Midbrain (tissue), 1 donor: ENCODE results near the gene EXD2.
A peak's percentile ranks its signal among the peaks of the same experiment; 100 is the strongest.
"Not testable (repeated sequence)": the region's sequence is repeated elsewhere in the genome, so short reads cannot be mapped to it uniquely, and the experiment has no call there.

ENCODE experiments used
- DNase-seq: peaks from one replicate; lab custom pipeline; 2025; lab: John Stamatoyannopoulos, UW

EXD2 gene

GRCh38 chr14:69249603-69250002 is 58.3 kb downstream of the EXD2 start:
- no peak for DNase-seq

- DNase-seq = no peak
These were observed 61.6 kb downstream of the EXD2 start for GRCh38 chr14:69252851-69253250.

GRCh38 chr14:69259168-69259526 is 67.8 kb downstream of the EXD2 start:
- no peak for DNase-seq

- peak; percentile 17 for DNase-seq
These were observed 68.4 kb downstream of the EXD2 start, which contains the start of gene GALNT16 for GRCh38 chr14:69259527-69260189. GALNT16 (plus strand) TSS chr14:69260158; CDS start chr14:69260291, 133 bp downstream.

GRCh38 chr14:69260190-69260860 is 69.0 kb downstream of the EXD2 start:
- no peak for DNase-seq

DNA sequence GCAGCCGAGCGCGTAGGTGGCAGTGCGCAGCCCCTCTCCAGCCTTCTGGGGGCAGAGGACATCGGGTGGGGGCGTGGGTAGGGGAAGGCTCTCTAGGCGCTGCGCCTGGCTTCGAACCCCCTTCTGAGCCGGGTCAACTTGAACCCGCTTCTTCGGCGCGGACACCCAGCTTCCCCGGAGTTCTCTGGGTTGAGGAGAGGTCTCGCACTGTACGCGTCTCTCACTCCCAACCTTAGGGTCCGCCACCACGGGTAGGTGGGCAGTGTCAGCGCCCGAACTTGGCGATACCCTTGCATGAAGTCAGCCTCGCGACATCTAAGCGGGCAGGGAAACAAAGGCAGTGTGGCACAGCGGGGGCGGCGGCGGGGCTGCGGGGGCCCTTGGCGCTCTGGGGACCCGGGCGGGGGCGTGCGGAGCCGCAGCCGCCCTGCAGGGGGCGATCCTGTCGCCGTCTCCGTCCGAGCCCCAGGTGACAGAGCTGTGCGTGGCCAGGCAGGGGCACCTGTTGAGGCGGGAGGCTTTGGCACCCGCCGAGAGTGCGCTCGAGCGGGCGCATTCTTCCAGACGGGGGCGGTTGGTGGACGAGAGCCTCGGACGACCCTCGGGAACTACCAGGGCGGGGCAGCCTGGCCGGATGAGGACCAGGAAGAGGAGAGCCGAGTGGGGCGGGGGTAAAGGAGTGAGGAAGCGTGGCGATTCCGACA is 69.7 kb downstream of the EXD2 start:
- DNase-seq = peak; percentile 8

GRCh38 chr14:69261761-69262331 is 70.5 kb downstream of the EXD2 start:
- DNase-seq = no peak

GRCh38 chr14:69262516-69262915 is 71.2 kb downstream of the EXD2 start:
- no peak for DNase-seq

- DNase-seq = peak; percentile 45
These were observed 72.1 kb downstream of the EXD2 start for GRCh38 chr14:69263364-69263763.

- peak; percentile 23 for DNase-seq
These were observed 72.5 kb downstream of the EXD2 start for GRCh38 chr14:69263771-69264170.

DNA sequence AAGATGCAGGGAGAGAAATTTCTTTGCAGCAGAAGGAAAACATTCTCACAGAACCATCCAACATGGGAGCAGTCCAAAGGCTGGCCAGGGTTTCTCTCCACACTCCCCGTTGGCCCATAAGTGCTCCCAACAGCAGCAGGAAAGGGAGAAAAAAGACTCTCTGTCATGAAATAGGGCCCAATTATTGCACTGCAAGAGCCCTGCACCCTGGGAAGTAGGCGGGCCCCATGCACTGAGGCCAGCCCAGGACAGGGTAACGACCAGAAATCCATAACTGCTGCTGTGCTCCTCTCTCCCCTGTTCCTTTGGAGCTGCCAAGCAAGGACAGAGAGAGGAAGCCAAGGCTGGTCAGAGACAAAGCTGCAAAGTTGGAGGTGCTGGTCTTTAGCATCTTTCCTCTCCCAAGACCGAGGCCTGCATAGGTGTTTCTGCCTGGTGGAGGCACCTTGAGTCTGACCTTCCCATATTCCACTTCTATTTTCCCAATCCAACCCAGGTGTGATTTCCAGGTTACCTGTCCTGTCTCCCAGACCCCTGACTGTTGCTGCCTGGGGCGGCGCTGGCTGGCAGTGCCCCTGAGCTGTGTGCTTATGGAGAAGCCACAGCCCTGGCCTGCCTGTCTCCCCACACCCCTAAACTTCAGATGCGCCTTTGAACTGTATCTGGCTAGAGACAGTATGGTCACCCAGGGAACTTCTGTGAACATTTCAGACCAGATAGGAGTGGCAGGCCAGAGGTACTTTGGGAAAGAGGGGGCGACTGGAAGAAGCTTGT is 75.5 kb downstream of the EXD2 start:
- DNase-seq = no peak

DNA sequence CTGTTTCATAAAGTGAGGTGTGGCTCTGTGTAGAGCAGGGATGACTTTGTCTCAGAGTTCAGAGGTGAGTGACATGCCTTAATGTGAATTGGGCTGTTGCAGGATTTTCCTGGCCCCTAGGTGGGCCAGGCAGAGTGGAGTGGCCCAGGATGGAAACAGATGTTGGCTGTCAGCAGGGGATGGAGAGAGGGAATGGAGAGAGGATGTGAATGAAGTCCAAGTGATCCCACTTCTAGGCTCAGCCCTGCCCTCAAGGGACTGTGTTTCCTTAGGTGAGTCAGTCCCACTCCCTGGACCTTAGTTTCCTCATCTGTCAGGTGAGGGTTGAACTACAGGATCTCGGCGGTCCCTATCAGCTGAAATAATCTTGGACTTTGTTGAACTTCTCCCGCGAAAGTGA is 76.2 kb downstream of the EXD2 start:
- DNase-seq = no peak

GRCh38 chr14:69268223-69268622 is 76.9 kb downstream of the EXD2 start:
- no peak for DNase-seq

- DNase-seq = no peak
These were observed 77.5 kb downstream of the EXD2 start for GRCh38 chr14:69268763-69269162.

DNA sequence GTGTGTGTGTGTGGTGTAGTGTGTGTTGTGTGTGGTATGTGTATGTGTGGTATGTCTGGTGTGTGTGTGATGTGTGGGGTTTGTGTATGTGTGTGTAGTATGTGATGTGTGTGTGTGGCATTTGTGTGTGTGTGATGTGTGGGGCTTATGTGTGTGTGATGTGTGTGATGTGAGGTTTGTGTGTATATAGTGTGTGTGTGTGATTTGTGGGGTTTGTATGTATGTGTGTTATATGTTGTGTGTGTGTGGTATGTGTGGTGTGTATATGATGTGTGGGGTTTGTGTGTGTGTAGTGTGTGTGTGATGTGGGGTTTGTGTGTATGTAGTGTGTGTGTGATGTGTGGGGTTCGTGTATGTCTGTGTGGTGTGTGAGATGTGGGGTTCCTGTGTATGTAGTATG is 78.1 kb downstream of the EXD2 start:
- no peak for DNase-seq

GRCh38 chr14:69270097-69270496 is 78.8 kb downstream of the EXD2 start:
- DNase-seq = no peak

DNA sequence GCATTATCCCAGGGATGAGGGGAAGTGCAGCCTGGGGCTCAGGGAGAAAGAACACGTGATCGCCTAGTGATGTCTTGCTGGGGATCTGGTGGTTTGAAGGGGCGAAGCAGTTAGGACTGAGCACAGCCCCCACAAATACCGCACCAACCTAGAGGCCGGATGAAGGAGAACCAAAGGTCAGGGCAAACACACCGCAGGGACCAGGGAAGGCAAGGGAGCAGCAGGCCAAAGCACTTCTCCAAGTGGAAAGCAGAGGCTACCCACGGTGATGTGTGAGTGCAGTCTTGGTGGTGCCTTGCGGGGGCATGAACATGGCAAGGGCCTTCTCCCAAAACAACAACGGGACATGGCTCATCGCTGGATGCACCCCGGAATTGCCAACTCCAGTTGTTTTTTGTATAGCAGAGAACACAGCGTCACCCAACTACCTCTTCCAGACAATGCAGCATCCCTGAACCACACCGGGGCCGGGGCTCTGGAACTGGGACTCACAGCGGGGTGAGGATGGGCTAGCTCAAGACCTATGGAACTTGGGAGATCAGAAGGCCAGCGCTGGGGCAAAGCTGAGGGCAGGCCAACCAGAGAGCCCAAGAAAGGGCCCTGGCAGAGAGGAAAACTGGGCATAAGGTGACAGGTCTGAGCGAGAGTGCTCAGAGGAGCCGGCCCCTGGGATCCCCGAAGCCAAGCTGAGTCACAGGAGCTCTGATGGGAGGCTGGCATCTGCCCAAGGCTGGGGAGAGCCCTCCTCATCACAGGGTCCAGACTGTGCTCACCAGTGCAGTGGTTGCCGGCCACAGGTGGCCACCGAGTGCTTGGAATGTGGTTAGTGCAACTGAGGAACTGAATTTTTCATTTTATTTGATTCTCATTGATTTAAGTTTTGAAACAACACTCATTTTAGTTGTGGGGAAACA is 79.8 kb downstream of the EXD2 start:
- DNase-seq = no peak

DNA sequence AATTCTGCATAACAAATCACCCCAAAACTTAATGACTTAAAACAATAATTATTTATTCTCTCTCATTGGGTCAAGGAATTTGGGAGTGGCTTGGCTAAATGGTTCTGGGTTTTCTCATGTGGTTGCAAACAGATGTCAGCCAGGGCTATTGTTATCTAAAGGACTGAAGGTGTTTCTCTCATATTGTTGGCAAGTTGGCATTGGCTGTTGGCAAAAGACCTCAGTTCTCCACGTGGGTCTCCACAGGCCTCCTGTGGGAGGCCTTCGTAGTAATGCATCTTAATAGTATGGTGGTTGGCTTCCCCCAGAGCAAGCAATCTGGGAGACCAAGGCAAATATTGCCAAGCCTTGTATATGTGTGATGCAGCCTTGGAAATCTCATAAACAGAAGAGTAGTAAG is 83.0 kb downstream of the EXD2 start:
- DNase-seq = no peak

DNA sequence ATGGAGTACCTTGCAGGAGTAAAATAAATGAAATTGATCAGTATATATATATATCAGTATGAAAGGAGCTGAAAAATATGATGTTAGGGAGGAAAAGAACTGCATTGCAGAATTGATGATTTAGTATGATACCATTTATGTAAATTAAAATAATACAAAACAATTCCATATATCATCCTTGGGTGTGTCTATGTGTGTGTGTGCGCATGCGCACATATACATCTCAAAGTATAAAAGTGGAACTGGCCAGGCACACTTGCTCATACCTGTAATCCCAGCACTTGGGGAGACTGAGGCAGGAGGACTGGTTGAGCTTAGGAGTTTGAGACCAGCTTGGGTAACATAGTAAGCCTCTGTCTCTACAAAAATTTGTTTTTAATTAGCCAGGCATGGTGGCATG is 84.0 kb downstream of the EXD2 start:
- DNase-seq = no peak

- DNase-seq = not testable (repeated sequence)
These were observed 86.1 kb downstream of the EXD2 start for GRCh38 chr14:69277356-69277755.

- no peak for DNase-seq
These were observed 89.5 kb downstream of the EXD2 start for GRCh38 chr14:69280746-69281291.
